HepG2 (cell line): ENCODE measurements around the gene OVAAL. TPM values are rescaled to one million over a fixed set of nuclear protein-coding genes. Genes with fewer than 3 reads are reported as not detected.
A peak's percentile ranks its signal among the peaks of the same experiment; 100 is the strongest.

ENCODE experiments used
- ATAC-seq: fragments of 200-7000 bp; cut with Tn5 transposase; 3 replicates; pipeline ENCODE4 v1.9.1; 2020; ENCODE audit warnings: mild to moderate bottlenecking, moderate library complexity
- BruUV-seq: library from RNA; stranded (reverse); fragments of 400-500 nt; replicated peaks from 2 replicates; lab custom pipeline; 2021; lab: Mats Ljungman, UMichigan
- CTCF ChIA-PET: fragments of 300-600 bp; formaldehyde crosslinking; extraction: SDS; loops from one replicate; lab custom pipeline; 2021; ENCODE audit warnings: low total read pairs, inconsistent platforms, low intra/inter-chr PET ratio; lab: Yijun Ruan, JAX
- POLR2A ChIA-PET: fragments of 350-600 bp; sonication (Branson Sonifier 250); formaldehyde crosslinking; loops from one replicate; lab custom pipeline; 2020; ENCODE audit warnings: antibody characterized with exemption, inconsistent platforms; lab: Yijun Ruan, JAX
- DNase-seq: peaks from one replicate; pipeline ENCODE4 v3.0.0-alpha.2; 2015; ENCODE audit warnings: low spot score
- FAIRE-seq: peaks from 3 replicates; lab custom pipeline; 2011; peaks lifted over from hg19 to GRCh38; lab: Jason Lieb, UNC
- H2AFZ ChIP-seq: one replicate; pipeline ENCODE4 v1.6.1; 2011; ENCODE audit warnings: low read length, inconsistent platforms
- H3K27ac ChIP-seq: fragments of 300-600 bp; 3 replicates; pipeline ENCODE4 v1.8.0; 2011; ENCODE audit warnings: mixed run types, mild to moderate bottlenecking, mixed read lengths, low read length, inconsistent platforms; ENCODE audit not compliant: insufficient read depth; ENCODE audit errors: extremely low read length
- H3K27me3 ChIP-seq, 2 experiments: fragments of 200-600 bp in 1 of 2; 2 replicates in 1 of 2; 3 replicates in 1 of 2; pipeline versions ENCODE4 v1.6.0 to v1.8.0; 2011; ENCODE audit warnings: low read length in 2 of 2, mild to moderate bottlenecking in 2 of 2, moderate library complexity in 2 of 2, inconsistent platforms in 1 of 2; ENCODE audit not compliant: insufficient read depth in 2 of 2, control insufficient read depth in 1 of 2
- H3K36me3 ChIP-seq, 2 experiments: fragments of 200-600 bp in 1 of 2; replicated peaks in 1 of 2; 2 replicates in 1 of 2; 3 replicates in 1 of 2; pipeline versions ENCODE4 v1.5.1 to v1.8.0; 2011; ENCODE audit warnings: low read length in 2 of 2, inconsistent platforms in 1 of 2; ENCODE audit not compliant: insufficient read depth in 2 of 2, control insufficient read depth in 1 of 2
- H3K4me1 ChIP-seq: 2 replicates; pipeline ENCODE4 v1.5.1; 2012; ENCODE audit warnings: low read length, inconsistent platforms; ENCODE audit not compliant: insufficient read depth
- H3K4me2 ChIP-seq: 2 replicates; pipeline ENCODE4 v1.6.0; 2011; ENCODE audit warnings: low read depth, low read length, inconsistent platforms
- H3K4me3 ChIP-seq, 3 experiments: fragments of 200-600 bp in 1 of 3; sonication (generic), shearing (Covaris generic) in 1 of 3; replicated peaks in 1 of 3; 2 replicates each; pipeline ENCODE4 v1.5.1; 2011 to 2016; ENCODE audit warnings: low read length in 3 of 3, inconsistent platforms in 2 of 3, low read depth in 2 of 3, mild to moderate bottlenecking in 2 of 3, control low read depth in 1 of 3, mixed read lengths in 1 of 3; ENCODE audit not compliant: insufficient read depth in 1 of 3
- H3K79me2 ChIP-seq: one replicate; pipeline ENCODE4 v1.6.1; 2011; ENCODE audit warnings: low read length, inconsistent platforms; ENCODE audit not compliant: insufficient read depth
- H3K9ac ChIP-seq: 2 replicates; pipeline ENCODE4 v1.6.0; 2011; ENCODE audit warnings: mild to moderate bottlenecking, low read depth, low read length, inconsistent platforms; ENCODE audit not compliant: insufficient read depth
- H3K9me3 ChIP-seq: 2 replicates; pipeline ENCODE4 v1.5.1; 2012; ENCODE audit warnings: mild to moderate bottlenecking, low read length
- H4K20me1 ChIP-seq: 2 replicates; pipeline ENCODE4 v1.6.0; 2011; ENCODE audit warnings: inconsistent platforms, mild to moderate bottlenecking, low read length, moderate library complexity; ENCODE audit not compliant: insufficient read depth
- GLMP ChIP-seq: sonication (generic); formaldehyde crosslinking; IDR thresholded peaks from 2 replicates; pipeline ENCODE4 v1.9.0; 2021; ENCODE audit warnings: missing genetic modification reagents, mild to moderate bottlenecking, borderline replicate concordance
- HIC2 ChIP-seq: sonication (generic); formaldehyde crosslinking; IDR thresholded peaks from 2 replicates; pipeline ENCODE4 v1.9.0; 2022; ENCODE audit warnings: low read depth, missing genetic modification reagents
- HNF4A ChIP-seq: sonication (generic); formaldehyde crosslinking; IDR thresholded peaks from 2 replicates; pipeline ENCODE4 v1.4.0; 2020; ENCODE audit warnings: missing genetic modification reagents
- KDM3A ChIP-seq: IDR thresholded peaks from 2 replicates; pipeline ENCODE4 v1.6.1; 2018; ENCODE audit warnings: low read depth, missing compliant biosample characterization
- WGBS: methylation state at CpG from one replicate; pipeline ENCODE4 v1.1.6; 2017; ENCODE audit warnings: low lambda C conversion rate; 5-methylcytosine and 5-hydroxymethylcytosine counted together
- in situ Hi-C: cut with HindIII; loops from 2 replicates; pipeline ENCODE4 v1.10.0; 2017; ENCODE audit warnings: low pct_unique_long_range_greater_than_20kb; ENCODE audit not compliant: extremely low pct_ligation_motif_present
- intact Hi-C: fragments of 100-400 bp; cut with micrococcal nuclease; formaldehyde crosslinking; loops from one replicate; pipeline ENCODE4 v1.10.0; 2022; ENCODE audit not compliant: unreplicated experiment
- polyA plus RNA-seq, 8 experiments: library from polyadenylated mRNA; depleted of rRNA in 3 of 8; stranded (reverse) in 7 of 8; unstranded in 1 of 8; fragments of >200 nt; fragmentation: Illumina TruSeq in 4 of 8; extraction: Trizol in 4 of 8; gene quantifications; 2 replicates each; pipeline versions ENCODE4 v1.2.1 to v1.2.3, GENCODE V29; 2011 to 2016; ENCODE audit warnings: low read depth in 4 of 8, missing spikeins in 1 of 8, mixed read lengths in 1 of 8; ENCODE audit not compliant: insufficient read depth in 1 of 8
- total RNA-seq, 5 experiments: library from RNA; depleted of rRNA; stranded (reverse); fragments of >200 nt; fragmentation: Illumina TruSeq; extraction: Trizol; gene quantifications; 2 replicates each; pipeline ENCODE4 v1.2.3, GENCODE V29; 2016; ENCODE audit warnings: low read depth in 1 of 5

OVAAL gene
- total and polyA plus RNA-seq, 2 of the 13 experiments (the other 11 are each of a cell fraction or from before 2014, with no cell fraction given): 0.04 TPM; not detected in 1

GRCh38 chr1:180606155-180606554 is 47.4 kb downstream of the OVAAL start:
- CTCF ChIA-PET: no interaction called here
- Histone ChIP-seq H3K9ac (no peak overlapping the region), H3K4me2 (no peak overlapping the region), H3K27me3 (peaks cover 0 to 8% of the 10 kb centered on the region in 2 experiments; a peak in 1 of 5 replicates), H2AFZ (no peak overlapping the region), H3K4me3 (no peak overlapping the region), H4K20me1 (no peaks in the 10 kb centered on the region), H3K36me3 (no peaks in the 10 kb centered on the region), H3K9me3 (no peaks in the 10 kb centered on the region), H3K4me1 (peaks cover 16% of the 10 kb centered on the region), H3K79me2 (no peaks in the 10 kb centered on the region), H3K27ac (no peak overlapping the region)
- in situ Hi-C loops: no loop called here
- no peak for ATAC-seq
- 27% methylated on average over 2 of the region's 2 CpGs for WGBS
- no TSS peak for BruUV-seq
- POLR2A ChIA-PET: no interaction called here
- no peak for FAIRE-seq
- intact Hi-C loops: no loop called here
- TF ChIP-seq GLMP (no peak), KDM3A (no peak)
- no peak for DNase-seq

- ATAC-seq: no peak; the same call in 2 of the 3 replicates
- intact Hi-C loops: no loop called here
- Histone ChIP-seq H3K4me2 (no peak overlapping the region), H3K9me3 (no peaks in the 10 kb centered on the region), H3K27me3 (peaks cover 0 to 3% of the 10 kb centered on the region in 2 experiments; a peak in 1 of 5 replicates), H2AFZ (peak overlapping the region; percentile 77), H3K4me1 (peaks cover 16% of the 10 kb centered on the region), H3K27ac (no peak overlapping the region), H3K9ac (no peak overlapping the region), H4K20me1 (no peaks in the 10 kb centered on the region), H3K36me3 (no peaks in the 10 kb centered on the region), H3K4me3 (no peak overlapping the region), H3K79me2 (no peaks in the 10 kb centered on the region)
- no TSS peak for BruUV-seq
- ChIA-PET CTCF (no interaction called here), POLR2A (interaction anchor here (1.1 kb wide), 1 partner anchor 21 kb away, joined by 4 read pairs; no protein-coding TSS in a partner anchor)
- FAIRE-seq: no peak
- 55% methylated on average over 7 of the region's 7 CpGs for WGBS
- no peak for DNase-seq
- TF ChIP-seq HIC2 (CRISPR knock-in tag): no peak
- peak; percentile 21; the same call in 1 of the 2 replicates for TF ChIP-seq HNF4A (CRISPR knock-in tag)
- in situ Hi-C loops: no loop called here
Measured at GRCh38 chr1:180609643-180610555, 51.1 kb downstream of the OVAAL start.
